HG03354 (cell line): ENCODE results near the gene ENOSF1.
"Not testable (repeated sequence)": the region's sequence is repeated elsewhere in the genome, so short reads cannot be mapped to it uniquely, and the experiment has no call there.

Experiments
- ATAC-seq: cut with Tn5 transposase; IDR thresholded peaks from one replicate; pipeline ENCODE4 v1.9.1; 2021; ENCODE audit warnings: mild to moderate bottlenecking; ENCODE audit not compliant: unreplicated experiment, poor library complexity, severe bottlenecking

Gene ENOSF1

DNA sequence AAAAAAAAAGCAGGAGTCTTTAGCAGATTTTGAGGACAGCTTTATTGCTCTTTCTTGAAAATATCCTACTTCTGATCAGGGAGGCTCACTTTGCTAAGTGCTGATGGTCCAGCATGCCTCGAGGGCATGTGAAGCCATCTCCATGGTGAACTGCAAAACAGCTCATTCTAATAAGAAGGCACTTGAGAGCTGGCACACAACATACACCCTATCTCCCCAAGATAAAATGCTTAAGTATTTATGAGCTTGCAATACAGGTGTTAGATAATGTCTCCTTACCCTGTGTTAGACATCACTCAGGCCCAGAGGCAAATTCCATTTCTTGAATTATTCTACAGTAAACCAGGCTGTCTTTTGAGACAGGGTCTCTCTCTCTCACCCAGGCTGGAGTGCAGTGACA is 2.7 kb downstream of the ENOSF1 start:
- no peak for ATAC-seq

DNA sequence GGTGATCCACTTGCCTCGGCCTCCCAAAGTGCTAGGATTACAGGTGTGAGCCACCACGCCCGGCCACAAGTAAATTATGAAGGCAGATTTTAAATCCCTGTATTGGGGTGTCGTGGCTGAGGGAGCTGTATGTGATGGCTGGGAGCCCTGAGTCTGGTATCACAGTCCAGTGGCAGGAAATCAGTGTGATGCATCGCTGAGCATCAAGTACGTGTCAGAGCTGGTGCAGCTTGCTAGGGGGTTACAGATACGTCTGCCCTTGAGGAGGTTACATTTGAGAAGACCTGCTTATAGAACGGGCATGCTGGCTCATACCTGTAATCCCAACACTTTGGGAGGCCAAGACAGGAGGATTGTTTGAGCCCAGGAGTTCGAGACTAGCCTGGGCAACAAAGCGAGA is 4.3 kb downstream of the ENOSF1 start:
- ATAC-seq: no peak

- no peak for ATAC-seq
These were observed 6.0 kb downstream of the ENOSF1 start for GRCh38 chr18:706405-706804.

DNA sequence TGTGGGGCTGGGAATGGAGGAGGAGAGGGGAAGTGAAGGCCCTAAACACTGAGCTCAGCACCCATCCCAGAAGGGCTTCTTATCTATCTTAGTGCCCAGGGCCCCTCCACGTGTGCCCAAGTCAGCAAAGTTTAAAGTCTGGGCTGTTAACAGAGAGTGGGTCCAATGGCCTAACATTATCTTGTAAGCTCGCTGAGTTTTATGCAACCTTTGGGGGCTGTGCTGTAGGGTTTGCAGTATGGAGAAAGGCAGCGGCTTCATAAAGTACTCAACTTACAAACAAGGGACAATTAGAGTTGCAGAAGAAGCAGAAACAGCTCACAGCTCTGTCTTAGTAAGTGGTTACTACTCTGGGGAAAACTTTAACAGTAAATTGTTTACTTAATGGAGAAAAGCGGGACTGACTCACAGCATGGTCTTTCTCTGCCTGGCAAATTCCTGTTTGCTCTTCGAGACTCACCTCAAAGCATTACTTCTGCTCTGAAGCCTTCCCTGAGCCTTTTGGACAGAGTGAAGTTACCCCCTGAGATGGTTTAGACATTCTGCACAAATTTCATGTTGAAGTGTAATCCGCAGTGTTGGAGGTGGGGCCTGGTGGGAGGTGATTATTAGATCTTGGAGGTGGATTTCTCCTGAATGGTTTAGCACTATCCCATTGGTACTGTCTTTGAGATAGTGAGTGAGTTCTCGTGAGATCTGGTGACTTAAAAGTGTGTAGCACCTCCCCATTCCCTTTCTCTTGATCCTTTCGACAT is 9.0 kb downstream of the ENOSF1 start:
- no peak for ATAC-seq

DNA sequence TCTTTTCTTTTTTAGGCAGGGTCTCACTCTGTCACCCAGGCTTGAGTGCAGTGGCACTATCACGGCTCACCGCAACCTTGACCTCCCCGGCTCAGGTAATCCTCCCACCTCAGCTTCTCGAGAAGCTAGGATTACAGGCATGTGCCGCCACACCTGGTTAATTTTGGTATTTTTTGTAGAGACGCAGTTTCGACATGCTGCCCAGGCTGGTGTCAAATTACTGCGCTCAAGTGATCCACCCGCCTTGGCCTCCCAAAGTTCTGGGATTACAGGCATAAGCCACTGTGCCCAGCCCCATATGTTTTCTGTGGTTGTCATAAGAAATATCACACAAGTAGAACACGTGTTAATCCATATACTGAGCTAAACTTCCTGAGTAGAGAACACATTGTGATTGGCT is 14.6 kb downstream of the ENOSF1 start:
- ATAC-seq: no peak

GRCh38 chr18:697012-697411 is 15.4 kb downstream of the ENOSF1 start:
- no peak for ATAC-seq

GRCh38 chr18:693466-694187 is 18.8 kb downstream of the ENOSF1 start:
- ATAC-seq: no peak

- no peak for ATAC-seq
These were observed 19.6 kb downstream of the ENOSF1 start for GRCh38 chr18:692824-693223.

DNA sequence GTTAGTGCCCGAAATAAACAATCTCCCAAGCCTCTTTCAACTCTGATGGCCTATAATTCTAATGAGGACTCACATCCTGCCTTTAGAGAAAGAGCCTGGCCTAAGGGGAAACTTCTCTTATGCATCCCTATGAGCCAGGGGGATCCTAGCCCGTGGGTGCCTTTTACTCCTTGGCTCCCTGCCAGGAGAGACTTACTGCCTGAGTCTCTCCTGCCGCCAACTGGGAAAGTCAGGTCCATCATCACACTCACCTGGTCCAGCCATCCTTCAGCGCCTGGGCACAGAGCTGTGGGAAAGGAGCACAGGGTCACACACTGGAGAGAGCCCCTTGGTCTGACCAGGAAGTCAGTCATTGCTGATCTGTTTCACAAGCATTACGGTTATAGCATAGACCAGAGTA is 24.1 kb downstream of the ENOSF1 start:
- no peak for ATAC-seq

DNA sequence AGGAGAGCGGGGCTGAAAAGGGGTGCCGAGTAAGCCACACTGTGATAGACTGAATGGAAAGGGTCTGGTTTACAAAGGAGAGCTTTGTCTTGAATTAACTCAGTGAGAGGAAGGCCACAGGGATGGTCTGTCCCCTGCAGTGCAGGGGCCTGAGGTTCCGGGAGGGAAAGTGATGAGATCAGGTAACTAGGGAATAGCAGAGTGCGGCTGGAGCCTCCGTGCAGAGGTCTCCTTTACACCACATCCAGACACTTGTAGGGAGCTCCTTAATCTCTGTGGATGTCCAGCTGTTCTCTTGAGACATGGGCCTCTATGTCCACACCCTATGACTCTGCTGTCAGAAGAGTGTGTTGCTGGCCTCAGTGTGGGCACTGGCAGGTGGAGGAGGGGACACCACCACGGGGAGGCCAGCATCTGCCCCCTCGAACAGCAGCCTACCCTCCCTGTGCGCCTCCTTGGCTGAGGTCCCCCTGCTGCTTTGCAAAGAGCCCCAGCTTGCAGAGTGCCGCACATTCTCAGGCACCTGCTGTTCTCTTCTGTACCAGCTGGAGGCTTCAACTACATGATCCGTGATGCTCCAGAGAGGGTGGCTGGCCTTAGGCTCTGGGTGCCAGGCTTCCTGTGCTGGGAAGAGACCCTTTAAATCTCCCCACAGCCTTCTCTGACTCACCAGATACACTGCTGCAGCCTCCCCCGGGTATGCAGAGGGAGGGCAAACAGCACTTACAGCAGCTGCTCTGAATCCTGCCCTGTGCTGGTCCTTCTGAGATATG is 25.9 kb downstream of the ENOSF1 start:
- no peak for ATAC-seq

GRCh38 chr18:685438-685837 is 27.0 kb downstream of the ENOSF1 start:
- no peak for ATAC-seq

DNA sequence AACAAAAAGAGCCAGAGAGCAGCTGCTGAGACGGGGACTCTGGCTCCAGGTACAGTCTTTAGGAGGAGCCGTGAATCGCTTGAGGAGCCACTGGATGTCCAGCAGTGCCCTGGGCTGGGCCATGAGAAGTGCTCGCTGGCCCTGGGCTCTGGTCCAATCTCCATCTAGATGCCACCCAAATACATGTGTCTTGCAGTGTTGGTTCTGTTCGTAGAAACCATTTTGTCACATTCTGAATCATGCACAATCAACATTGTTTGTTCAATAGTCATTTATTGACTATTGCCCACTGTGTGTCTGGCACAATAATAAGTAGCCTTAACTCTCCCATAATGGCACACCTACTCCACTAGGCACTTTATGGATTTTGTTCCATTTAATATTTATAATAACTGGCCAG is 28.9 kb downstream of the ENOSF1 start:
- no peak for ATAC-seq

DNA sequence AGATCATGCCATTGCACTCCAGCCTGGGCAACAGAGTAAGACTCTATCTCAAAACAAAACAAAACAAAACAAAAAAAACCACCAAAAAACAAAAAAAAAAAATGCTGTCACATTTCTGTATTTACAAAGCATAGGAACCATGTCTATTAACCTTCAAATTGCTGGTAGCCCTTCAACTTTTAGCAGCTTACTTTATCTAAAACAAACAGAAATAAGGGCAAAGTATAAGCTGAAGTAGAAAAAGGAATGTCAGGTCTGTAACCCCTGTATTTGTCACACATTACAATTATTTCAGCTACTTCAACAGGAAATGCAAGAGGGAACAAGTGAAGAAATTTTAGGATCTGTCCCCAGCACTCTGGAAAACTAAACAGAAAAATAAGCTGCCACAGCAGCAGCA is 29.6 kb downstream of the ENOSF1 start:
- no peak for ATAC-seq

- ATAC-seq: not testable (repeated sequence)
These were observed 30.0 kb downstream of the ENOSF1 start for GRCh38 chr18:682416-682815.

- ATAC-seq: no peak
These were observed 30.4 kb downstream of the ENOSF1 start for GRCh38 chr18:681985-682384.

- ATAC-seq: no peak
These were observed 32.0 kb downstream of the ENOSF1 start for GRCh38 chr18:680392-680791.

GRCh38 chr18:679516-679915 is 32.9 kb downstream of the ENOSF1 start:
- no peak for ATAC-seq

DNA sequence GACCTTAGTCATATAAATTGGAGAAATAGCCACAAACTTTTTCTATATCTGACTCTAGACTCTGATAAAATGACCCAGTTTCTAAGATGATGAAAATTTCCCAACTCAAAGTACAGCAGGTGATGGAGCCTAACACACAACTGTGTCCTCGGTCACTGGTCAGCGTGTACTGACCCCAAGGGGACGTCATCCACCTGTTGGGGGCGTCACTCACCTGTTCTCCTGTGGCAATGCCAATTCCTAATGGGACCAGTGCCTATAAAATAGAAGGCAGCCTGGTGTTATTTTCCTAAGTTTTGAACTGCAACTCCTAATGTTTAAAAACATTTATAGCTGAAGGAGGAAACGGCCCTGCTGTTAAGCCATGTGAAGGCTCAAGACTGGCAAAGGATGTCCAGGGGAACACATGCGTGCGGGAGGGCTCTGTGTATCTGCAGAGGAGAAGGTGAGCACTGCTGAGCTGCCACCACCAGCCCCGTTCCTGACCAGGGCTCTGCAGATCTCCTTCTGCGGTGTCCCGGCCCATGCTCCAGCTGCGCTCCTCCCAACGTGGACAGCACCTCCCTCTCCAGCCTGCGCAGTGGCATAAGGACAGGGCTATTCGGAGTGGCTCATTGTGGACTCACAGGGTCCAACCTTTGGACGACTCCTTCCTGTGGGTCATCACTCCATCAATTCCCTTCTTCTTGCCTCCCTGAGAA is 33.8 kb downstream of the ENOSF1 start:
- ATAC-seq: no peak

DNA sequence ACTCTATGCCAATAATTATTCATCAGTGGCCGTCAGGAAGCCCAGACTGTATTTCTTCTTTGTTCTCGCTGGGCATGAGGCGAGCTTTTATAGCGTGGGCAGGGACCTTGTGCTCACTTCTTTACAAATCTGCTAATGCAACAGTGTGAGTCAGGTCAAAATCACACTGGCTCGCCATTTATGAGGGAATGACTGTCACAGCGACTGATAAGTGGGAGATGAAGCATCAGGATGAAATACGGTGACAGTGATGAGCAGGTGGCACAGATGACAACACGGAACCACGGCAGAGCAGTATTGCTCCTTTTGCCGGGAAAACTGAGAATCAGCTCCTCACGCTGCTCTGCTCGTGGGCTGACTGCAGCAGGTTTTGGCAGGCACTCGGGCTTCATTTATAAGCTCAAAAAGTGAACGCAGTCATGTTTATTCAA is 34.5 kb downstream of the ENOSF1 start:
- ATAC-seq: no peak

DNA sequence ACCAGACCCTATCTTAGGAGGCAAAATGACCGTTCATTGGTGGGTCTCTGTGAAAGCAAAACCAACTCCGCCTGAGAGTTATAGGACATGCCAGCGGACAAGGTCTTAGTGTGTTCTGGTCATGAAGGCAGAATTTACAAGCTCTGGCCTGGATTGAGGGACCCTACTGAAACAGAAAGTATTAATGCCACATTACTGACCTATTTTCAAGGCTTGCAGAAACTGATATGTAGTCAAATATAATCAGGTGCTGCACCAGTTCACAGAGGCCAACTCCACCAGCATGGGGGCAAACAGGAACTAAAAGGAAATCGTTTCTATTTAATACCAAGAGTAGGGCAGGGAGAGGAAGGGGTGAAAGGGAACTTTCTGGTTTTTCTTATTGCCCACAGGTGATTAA is 35.3 kb downstream of the ENOSF1 start:
- ATAC-seq: peak; percentile 72
